Gastrocnemius medialis (tissue), 4 donors: ENCODE measurements around the gene MAP3K20. TPM values are rescaled to one million over a fixed set of nuclear protein-coding genes. Genes with fewer than 3 reads are reported as not detected.

ENCODE experiments used
- ATAC-seq, 2 donors: fragments of 150-250 bp; one replicate each; pipeline ENCODE4 v1.9.1; 2016
- DNase-seq, 2 donors: peaks; one replicate each; pipeline ENCODE4 v3.0.0-alpha.2; 2019
- H3K27ac ChIP-seq, 4 donors: fragments of 200-600 bp; sonication (generic); 1 replicate in 1 of 4; 2 replicates in 3 of 4; pipeline ENCODE4 v1.5.1; 2016 to 2018; ENCODE audit warnings: mild to moderate bottlenecking in 2 of 4, moderate library complexity in 1 of 4
- H3K27me3 ChIP-seq, 3 donors: fragments of 200-600 bp; sonication (generic) in 2 of 3; 1 replicate in 1 of 3; 2 replicates in 2 of 3; pipeline versions ENCODE4 v1.5.1 to v1.6.0; 2016 to 2019; ENCODE audit warnings: mild to moderate bottlenecking in 1 of 3, moderate library complexity in 1 of 3
- H3K36me3 ChIP-seq, 2 donors: fragments of 200-600 bp; sonication (generic) in 1 of 2; one replicate each; pipeline ENCODE4 v1.5.1; 2017 to 2018
- H3K4me1 ChIP-seq, 2 donors: fragments of 200-600 bp; sonication (generic) in 1 of 2; one replicate each; pipeline ENCODE4 v1.5.1; 2016 to 2017; ENCODE audit warnings: mild to moderate bottlenecking in 2 of 2
- H3K4me3 ChIP-seq, 4 donors: fragments of 200-600 bp; sonication (generic) in 3 of 4; 1 replicate in 1 of 4; 2 replicates in 3 of 4; pipeline ENCODE4 v1.5.1; 2016 to 2019; ENCODE audit warnings: mild to moderate bottlenecking in 2 of 4
- H3K9me3 ChIP-seq, 3 donors: fragments of 200-600 bp; sonication (generic) in 2 of 3; 1 replicate in 1 of 3; 2 replicates in 2 of 3; pipeline ENCODE4 v1.5.1; 2016 to 2019
- POLR2A ChIP-seq, 2 donors: fragments of 450-650 bp; IDR thresholded peaks; one replicate each; pipeline ENCODE4 v1.6.1; 2017; ENCODE audit warnings: antibody characterized with exemption in 2 of 2, mild to moderate bottlenecking in 2 of 2, moderate library complexity in 2 of 2
- in situ Hi-C, 4 donors: fragments of 200-750 bp; cut with MboI; loops; one replicate each; pipeline versions ENCODE4 v1.15.0 to v1.8.0; 2017; ENCODE audit warnings: low sequenced_read_pairs in 4 of 4
- intact Hi-C: fragments of 100-400 bp; cut with DNase I; formaldehyde crosslinking; loops from one replicate; pipeline ENCODE4 v1.15.1; 2023; ENCODE audit warnings: low total_unique reads
- total RNA-seq, 4 donors: library from RNA; depleted of rRNA; stranded (reverse); fragments of >200 nt; gene quantifications; one replicate each; pipeline versions ENCODE4 v1.1.0 to v1.2.3, GENCODE V29; 2016
- TF ChIP-seq, protein P1 (sequence below), 5 experiments: fragments of 450-650 bp in 3 of 5; fragments of 200-600 bp in 2 of 5; sonication (generic) in 2 of 5; IDR thresholded peaks in 4 of 5; conservative IDR thresholded peaks in 1 of 5; 1 replicate in 4 of 5; 2 replicates in 1 of 5; pipeline ENCODE4 v1.5.1; 2016 to 2019; ENCODE audit warnings: antibody characterized with exemption in 5 of 5, mild to moderate bottlenecking in 3 of 5, moderate library complexity in 3 of 5

Gene MAP3K20
- total RNA-seq, 4 donors from 2014 or later: 225 to 517 (median 280) TPM

DNA sequence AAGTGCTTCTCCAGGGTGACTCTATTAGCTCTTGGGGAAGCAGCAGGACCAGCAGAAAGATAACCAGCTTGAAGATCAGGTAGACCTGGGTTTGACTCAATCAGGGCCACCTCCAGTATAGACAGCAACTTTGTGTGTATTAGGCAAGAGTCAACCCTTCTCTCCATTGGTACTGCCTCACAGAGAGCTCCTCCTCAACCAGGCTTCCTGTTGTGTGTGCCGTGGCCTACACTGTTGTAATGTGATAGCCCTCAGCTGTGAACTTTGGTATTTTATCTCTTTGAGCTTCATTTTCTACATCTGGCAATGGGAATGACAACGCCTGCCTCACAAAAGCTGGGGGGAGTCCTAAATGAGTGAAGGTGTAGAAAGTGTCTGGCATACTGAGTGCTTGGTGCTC is 17.0 kb upstream of the MAP3K20 start:
- TF ChIP-seq POLR2A (IDR thresholded peaks at IDR 0.05): no peak
- TF ChIP-seq, protein P1, sequence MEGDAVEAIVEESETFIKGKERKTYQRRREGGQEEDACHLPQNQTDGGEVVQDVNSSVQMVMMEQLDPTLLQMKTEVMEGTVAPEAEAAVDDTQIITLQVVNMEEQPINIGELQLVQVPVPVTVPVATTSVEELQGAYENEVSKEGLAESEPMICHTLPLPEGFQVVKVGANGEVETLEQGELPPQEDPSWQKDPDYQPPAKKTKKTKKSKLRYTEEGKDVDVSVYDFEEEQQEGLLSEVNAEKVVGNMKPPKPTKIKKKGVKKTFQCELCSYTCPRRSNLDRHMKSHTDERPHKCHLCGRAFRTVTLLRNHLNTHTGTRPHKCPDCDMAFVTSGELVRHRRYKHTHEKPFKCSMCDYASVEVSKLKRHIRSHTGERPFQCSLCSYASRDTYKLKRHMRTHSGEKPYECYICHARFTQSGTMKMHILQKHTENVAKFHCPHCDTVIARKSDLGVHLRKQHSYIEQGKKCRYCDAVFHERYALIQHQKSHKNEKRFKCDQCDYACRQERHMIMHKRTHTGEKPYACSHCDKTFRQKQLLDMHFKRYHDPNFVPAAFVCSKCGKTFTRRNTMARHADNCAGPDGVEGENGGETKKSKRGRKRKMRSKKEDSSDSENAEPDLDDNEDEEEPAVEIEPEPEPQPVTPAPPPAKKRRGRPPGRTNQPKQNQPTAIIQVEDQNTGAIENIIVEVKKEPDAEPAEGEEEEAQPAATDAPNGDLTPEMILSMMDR (IDR thresholded peaks at IDR 0.05 in 4 of 5, conservative IDR thresholded peaks at IDR 0.05 in 1 of 5): no peak
- in situ Hi-C loops (no loop called here), intact Hi-C loops (no loop called here)
- H3K36me3 ChIP-seq: no peaks in the 10 kb centered on the region
- H3K4me1 ChIP-seq: peaks cover 6 to 16% of the 10 kb centered on the region in 2 donors
- no peaks in the 10 kb centered on the region for H3K9me3 ChIP-seq
- H3K27ac ChIP-seq: peak overlapping the region; percentile 10 to 45 (median 34)
- ATAC-seq: no peak
- no peak overlapping the region for H3K4me3 ChIP-seq
- no peak for DNase-seq
- no peaks in the 10 kb centered on the region for H3K27me3 ChIP-seq

DNA sequence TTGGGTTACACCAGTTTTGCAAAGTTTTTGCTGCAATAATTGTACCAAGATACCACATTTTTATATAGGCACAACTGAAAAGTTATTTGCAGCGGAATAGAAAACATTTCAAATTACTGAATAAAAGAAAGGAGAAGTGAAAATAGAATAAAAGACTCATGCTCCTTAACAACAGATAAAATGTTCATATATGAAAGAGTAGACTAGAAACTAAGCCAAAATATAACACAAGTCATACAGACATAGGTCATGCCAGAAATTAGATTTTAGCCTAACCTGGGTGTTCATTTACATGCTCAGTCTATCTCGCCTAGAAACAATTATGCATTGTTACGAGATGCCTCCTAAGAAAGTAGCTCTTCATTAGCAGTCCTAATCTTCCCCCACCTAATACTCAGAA is 16.4 kb upstream of the MAP3K20 start:
- Histone ChIP-seq H3K36me3 (no peaks in the 10 kb centered on the region), H3K9me3 (no peaks in the 10 kb centered on the region), H3K4me3 (no peak overlapping the region), H3K4me1 (peaks cover 6 to 16% of the 10 kb centered on the region in 2 donors), H3K27ac (no peak overlapping the region), H3K27me3 (no peaks in the 10 kb centered on the region)
- no peak for ATAC-seq
- in situ Hi-C loops (no loop called here), intact Hi-C loops (no loop called here)
- TF ChIP-seq, protein P1 (IDR thresholded peaks at IDR 0.05 in 4 of 5, conservative IDR thresholded peaks at IDR 0.05 in 1 of 5): no peak
- TF ChIP-seq POLR2A (IDR thresholded peaks at IDR 0.05): no peak
- DNase-seq: no peak

DNA sequence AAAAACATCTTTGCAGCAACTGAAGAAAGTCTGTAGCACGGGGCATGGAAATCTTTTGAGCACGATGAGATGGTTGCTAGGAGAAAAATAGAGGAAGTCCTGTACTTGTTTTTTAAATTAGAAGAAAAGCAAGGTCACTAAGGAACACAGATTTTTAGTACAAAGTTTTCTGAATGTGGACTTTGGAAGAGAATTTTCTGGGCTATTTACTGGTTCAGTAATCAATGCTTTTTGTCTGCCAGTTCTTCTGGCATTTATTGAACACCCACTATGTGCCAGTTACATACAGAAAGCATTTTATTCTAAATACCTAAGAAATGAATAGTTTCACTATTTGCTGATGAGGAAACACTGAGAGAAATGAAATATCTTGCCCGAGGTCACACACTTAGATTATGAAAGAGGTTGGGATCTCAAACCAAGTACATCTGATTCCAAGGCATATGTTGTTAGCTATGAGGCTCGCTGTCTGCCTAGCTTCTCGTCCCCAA is 15.6 kb upstream of the MAP3K20 start:
- Histone ChIP-seq H3K36me3 (no peaks in the 10 kb centered on the region), H3K27ac (peak overlapping the region in 3 of 4 donors; percentile 31 to 44 (median 32)), H3K27me3 (no peaks in the 10 kb centered on the region), H3K9me3 (no peaks in the 10 kb centered on the region), H3K4me3 (no peak overlapping the region), H3K4me1 (peaks cover 6 to 16% of the 10 kb centered on the region in 2 donors)
- DNase-seq (no peak), ATAC-seq (peak; percentile 68 to 72)
- in situ Hi-C loops: no loop called here
- intact Hi-C loops: no loop called here
- TF ChIP-seq, protein P1 (IDR thresholded peaks at IDR 0.05 in 4 of 5, conservative IDR thresholded peaks at IDR 0.05 in 1 of 5): no peak
- TF ChIP-seq POLR2A (IDR thresholded peaks at IDR 0.05): no peak

DNA sequence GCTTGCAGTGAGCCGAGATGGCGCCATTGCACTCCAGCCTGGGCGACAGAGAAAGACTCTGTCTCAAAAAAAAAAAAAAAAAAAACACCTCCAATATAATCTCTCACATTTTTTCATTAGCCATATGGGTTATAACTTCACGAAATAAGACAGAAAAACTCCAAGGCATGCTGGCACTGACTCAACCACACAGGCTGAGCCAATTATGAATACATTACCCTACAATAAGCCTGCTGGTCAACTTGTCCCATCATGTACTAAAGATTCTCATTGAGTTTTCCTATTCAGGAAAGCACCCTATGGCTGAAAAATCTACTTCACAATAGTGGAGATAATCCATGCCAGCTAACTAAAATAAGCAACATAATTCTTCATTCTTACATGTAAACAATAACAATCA is 12.8 kb upstream of the MAP3K20 start:
- no peaks in the 10 kb centered on the region for H3K27me3 ChIP-seq
- H3K36me3 ChIP-seq: no peaks in the 10 kb centered on the region
- no peak for ATAC-seq
- intact Hi-C loops (no loop called here), in situ Hi-C loops (no loop called here)
- TF ChIP-seq POLR2A (IDR thresholded peaks at IDR 0.05): no peak
- H3K4me3 ChIP-seq: no peak overlapping the region
- H3K27ac ChIP-seq: no peak overlapping the region
- no peaks in the 10 kb centered on the region for H3K9me3 ChIP-seq
- no peak for DNase-seq
- peaks cover 2 to 8% of the 10 kb centered on the region in 2 donors for H3K4me1 ChIP-seq

DNA sequence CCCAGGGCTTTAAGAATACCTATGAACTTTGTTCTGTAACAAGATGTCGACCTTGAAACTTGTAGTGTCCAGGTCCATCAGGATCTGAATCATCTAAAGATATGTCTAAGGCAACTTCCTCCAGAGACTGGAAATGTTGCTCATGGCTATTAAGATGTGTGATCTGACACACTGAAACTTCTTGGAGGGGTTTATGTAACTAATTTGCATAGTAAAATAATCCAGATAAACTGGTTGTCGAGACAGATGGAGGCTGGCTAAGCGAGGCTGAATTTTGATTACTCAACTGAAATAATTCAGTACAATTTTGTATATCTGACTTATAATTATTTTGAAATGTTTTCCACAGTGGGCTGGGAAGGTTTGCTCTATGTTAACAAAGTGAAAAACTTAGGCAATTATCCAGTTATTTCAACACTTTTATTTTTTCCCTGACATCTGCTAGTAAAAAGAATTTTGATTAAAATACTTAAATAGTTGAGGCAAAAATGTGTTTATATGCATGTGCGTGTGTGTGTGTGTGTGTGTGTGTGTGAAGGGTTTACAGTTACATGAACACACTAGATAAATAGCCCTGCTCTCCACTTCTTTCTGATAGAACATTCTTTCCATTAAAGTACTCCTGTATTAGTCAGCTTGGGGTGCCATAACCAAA is 11.4 kb upstream of the MAP3K20 start:
- ATAC-seq: peak; percentile 35 to 55
- in situ Hi-C loops: no loop called here

More for the DNA sequence above, 11.4 kb upstream of the MAP3K20 start:
- Histone ChIP-seq H3K27ac (no peak overlapping the region), H3K4me1 (peaks cover 0 to 6% of the 10 kb centered on the region in 2 donors), H3K9me3 (no peaks in the 10 kb centered on the region), H3K27me3 (no peaks in the 10 kb centered on the region), H3K4me3 (no peak overlapping the region), H3K36me3 (no peaks in the 10 kb centered on the region)
- TF ChIP-seq POLR2A (IDR thresholded peaks at IDR 0.05): no peak
- TF ChIP-seq, protein P1 (IDR thresholded peaks at IDR 0.05 in 4 of 5, conservative IDR thresholded peaks at IDR 0.05 in 1 of 5): no peak
- no peak for DNase-seq
- intact Hi-C loops: no loop called here
